Right lobe of liver (tissue), 6 donors: ENCODE data around the gene LAMTOR2. TPM values are rescaled to one million over a fixed set of nuclear protein-coding genes. Genes with fewer than 3 reads are reported as not detected.
A peak's percentile ranks its signal among the peaks of the same experiment; 100 is the strongest.

Source experiments
- ATAC-seq, 4 donors: fragments of 200-7000 bp; cut with Tn5 transposase; one replicate each; pipeline ENCODE4 v1.9.1; 2020; ENCODE audit warnings: mild to moderate bottlenecking in 4 of 4, moderate library complexity in 4 of 4
- DNase-seq, 3 donors: peaks; one replicate each; pipeline ENCODE4 v3.0.0-alpha.2; 2020
- H3K27ac ChIP-seq, 3 donors: fragments of 200-600 bp; one replicate each; pipeline ENCODE4 v1.8.0; 2022
- H3K27me3 ChIP-seq, 2 donors: fragments of 200-600 bp; one replicate each; pipeline ENCODE4 v1.8.0; 2022
- H3K36me3 ChIP-seq, 4 donors: fragments of 200-600 bp; sonication (generic) in 1 of 4; one replicate each; pipeline versions ENCODE4 v1.5.1 to v1.8.0; 2017 to 2022; ENCODE audit warnings: control low read depth in 1 of 4
- H3K4me1 ChIP-seq, 4 donors: fragments of 200-600 bp; sonication (generic) in 1 of 4; one replicate each; pipeline versions ENCODE4 v1.5.1 to v1.8.0; 2017 to 2022; ENCODE audit warnings: control low read depth in 1 of 4
- H3K4me3 ChIP-seq, 3 donors: fragments of 200-600 bp; one replicate each; pipeline ENCODE4 v1.8.0; 2022
- H3K9me3 ChIP-seq, 4 donors: fragments of 200-600 bp; sonication (generic) in 1 of 4; one replicate each; pipeline versions ENCODE4 v1.5.1 to v1.8.0; 2017 to 2022; ENCODE audit warnings: control low read depth in 1 of 4
- POLR2A ChIP-seq: fragments of 450-650 bp; IDR thresholded peaks from one replicate; pipeline ENCODE4 v1.6.1; 2017; ENCODE audit warnings: antibody characterized with exemption, mild to moderate bottlenecking
- WGBS: methylation state at CpG from one replicate; pipeline ENCODE4 v1.1.6; 2018; ENCODE audit warnings: low coverage, low lambda C conversion rate; ENCODE audit not compliant: insufficient coverage; ENCODE audit errors: missing lambda C conversion rate; 5-methylcytosine and 5-hydroxymethylcytosine counted together
- intact Hi-C, 2 donors: fragments of 100-400 bp; cut with DNase I; formaldehyde crosslinking; loops; one replicate each; pipeline versions ENCODE4 v1.11.2 to v1.14.1; 2022
- total RNA-seq, 6 experiments: library from RNA; depleted of rRNA in 2 of 6; stranded (reverse); fragments of >200 nt in 2 of 6; fragmentation: NEBNext Ultra II Directional in 3 of 6; extraction: Animal tissue kit (Norgen Biotek cat#: 25700) in 3 of 6; gene quantifications; one replicate each; pipeline versions ENCODE4 v1.1.0 to v1.2.4, GENCODE V29; 2016 to 2023
- TF ChIP-seq, protein P1 (sequence below), 4 donors: fragments of 200-600 bp in 3 of 4; fragments of 450-650 bp in 1 of 4; IDR thresholded peaks; one replicate each; pipeline versions ENCODE4 v1.5.1 to v1.8.0; 2016 to 2022; ENCODE audit warnings: antibody characterized with exemption in 4 of 4, mild to moderate bottlenecking in 2 of 4
- donor health status: DM: no; HTN: yes; CAD: no.
- donor health status: DM: no; HTN: no; CAD: no.
- donor health status: DM: no; HTN: no; CAD: no.
- donor health status: DM: no; HTN: yes; CAD: no.
- donor health status: DM: no; HTN: yes; CAD: no.

Gene LAMTOR2
- total RNA-seq, 6 experiments from 2014 or later: 49.4 to 71.0 (median 60.3) TPM

GRCh38 chr1:156096640-156097391 lies 42.2 kb downstream of the LAMTOR2 start:
- H3K27ac ChIP-seq: no peak overlapping the region
- DNase-seq (peak; percentile 87 to 88 (median 87)), ATAC-seq (peak; percentile 96 to 99 (median 98))
- H3K4me1 ChIP-seq: peaks cover 0 to 7% (median under 1%) of the 10 kb centered on the region in 4 donors
- 10% methylated on average over 6 of the region's 14 CpGs for WGBS
- H3K27me3 ChIP-seq: no peaks in the 10 kb centered on the region
- H3K36me3 ChIP-seq: no peaks in the 10 kb centered on the region
- no peak overlapping the region for H3K4me3 ChIP-seq
- intact Hi-C loops: loop anchor here (2.0 to 5.0 kb wide), 2 partner anchors 30 to 35 kb away; no protein-coding TSS in a partner anchor
- no peaks in the 10 kb centered on the region for H3K9me3 ChIP-seq
- TF ChIP-seq POLR2A: no peak
- TF ChIP-seq, protein P1, sequence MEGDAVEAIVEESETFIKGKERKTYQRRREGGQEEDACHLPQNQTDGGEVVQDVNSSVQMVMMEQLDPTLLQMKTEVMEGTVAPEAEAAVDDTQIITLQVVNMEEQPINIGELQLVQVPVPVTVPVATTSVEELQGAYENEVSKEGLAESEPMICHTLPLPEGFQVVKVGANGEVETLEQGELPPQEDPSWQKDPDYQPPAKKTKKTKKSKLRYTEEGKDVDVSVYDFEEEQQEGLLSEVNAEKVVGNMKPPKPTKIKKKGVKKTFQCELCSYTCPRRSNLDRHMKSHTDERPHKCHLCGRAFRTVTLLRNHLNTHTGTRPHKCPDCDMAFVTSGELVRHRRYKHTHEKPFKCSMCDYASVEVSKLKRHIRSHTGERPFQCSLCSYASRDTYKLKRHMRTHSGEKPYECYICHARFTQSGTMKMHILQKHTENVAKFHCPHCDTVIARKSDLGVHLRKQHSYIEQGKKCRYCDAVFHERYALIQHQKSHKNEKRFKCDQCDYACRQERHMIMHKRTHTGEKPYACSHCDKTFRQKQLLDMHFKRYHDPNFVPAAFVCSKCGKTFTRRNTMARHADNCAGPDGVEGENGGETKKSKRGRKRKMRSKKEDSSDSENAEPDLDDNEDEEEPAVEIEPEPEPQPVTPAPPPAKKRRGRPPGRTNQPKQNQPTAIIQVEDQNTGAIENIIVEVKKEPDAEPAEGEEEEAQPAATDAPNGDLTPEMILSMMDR (IDR thresholded peaks at IDR 0.05): peak; percentile 93 to 98 (median 98)

DNA sequence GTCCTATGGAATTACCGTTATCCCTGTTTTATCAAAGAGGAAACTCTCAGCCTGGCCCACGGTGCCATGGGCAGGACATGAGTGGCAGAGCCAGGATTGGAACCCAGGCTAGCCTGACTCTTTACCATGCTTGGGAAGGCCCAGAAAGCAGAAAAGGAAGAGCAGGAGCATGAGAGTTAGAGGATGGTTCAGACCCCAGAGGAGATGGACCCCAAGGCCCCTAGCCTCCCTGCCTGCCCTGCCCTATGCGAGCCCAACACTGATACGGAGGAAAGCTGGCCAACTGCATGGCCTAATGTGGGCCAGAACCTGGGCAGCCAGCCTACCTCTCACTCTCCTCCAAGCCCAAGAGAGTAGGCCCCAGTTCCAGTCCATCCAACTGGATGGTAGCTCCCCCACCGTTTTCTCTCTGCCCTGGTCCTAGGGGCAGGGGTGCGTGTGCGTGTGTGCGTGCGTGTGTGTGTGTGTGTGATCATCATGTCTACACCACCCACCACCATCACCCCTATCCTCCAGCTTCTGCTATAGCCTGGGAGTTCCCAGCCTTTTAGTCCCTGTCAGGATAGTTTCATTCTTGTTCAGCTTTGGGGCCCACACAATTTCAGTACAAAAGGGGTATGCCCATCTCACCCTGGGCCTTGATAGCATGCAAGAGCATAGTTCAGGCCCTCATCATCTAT lies 43.1 kb downstream of the LAMTOR2 start:
- 60% methylated on average over 1 of the region's 9 CpGs for WGBS
- ATAC-seq: no peak
- TF ChIP-seq, protein P1 (IDR thresholded peaks at IDR 0.05): no peak

GRCh38 chr1:156098784-156099183 lies 44.2 kb downstream of the LAMTOR2 start:
- WGBS: no CpG with 5 or more reads among the region's 2 CpGs
- no peak for DNase-seq
- H3K4me1 ChIP-seq: peaks cover 0 to 12% (median under 1%) of the 10 kb centered on the region in 4 donors
- no peak overlapping the region for H3K27ac ChIP-seq
- no peak for ATAC-seq
- intact Hi-C loops: loop anchor here in 1 of 2 donors (5.0 kb wide), 1 partner anchor 34 kb away; no protein-coding TSS in a partner anchor
- no peak for TF ChIP-seq POLR2A
- TF ChIP-seq, protein P1 (IDR thresholded peaks at IDR 0.05): no peak
- no peaks in the 10 kb centered on the region for H3K36me3 ChIP-seq
- H3K9me3 ChIP-seq: no peaks in the 10 kb centered on the region
- H3K27me3 ChIP-seq: no peaks in the 10 kb centered on the region
- no peak overlapping the region for H3K4me3 ChIP-seq

More for the DNA sequence above, 43.1 kb downstream of the LAMTOR2 start:
- Histone ChIP-seq H3K36me3 (no peaks in the 10 kb centered on the region), H3K9me3 (no peaks in the 10 kb centered on the region), H3K27ac (no peak overlapping the region), H3K4me1 (peaks cover 0 to 7% (median under 1%) of the 10 kb centered on the region in 4 donors), H3K27me3 (no peaks in the 10 kb centered on the region), H3K4me3 (no peak overlapping the region)
- DNase-seq: no peak
- intact Hi-C loops: loop anchor here (2.0 to 5.0 kb wide), 2 partner anchors 29 to 35 kb away; no protein-coding TSS in a partner anchor

- WGBS: 23% methylated on average over 1 of the region's 3 CpGs
- Histone ChIP-seq H3K27ac (no peak overlapping the region), H3K27me3 (no peaks in the 10 kb centered on the region), H3K4me1 (peaks cover 0 to 12% (median under 1%) of the 10 kb centered on the region in 4 donors), H3K36me3 (no peaks in the 10 kb centered on the region), H3K4me3 (no peak overlapping the region), H3K9me3 (no peaks in the 10 kb centered on the region)
- TF ChIP-seq POLR2A: no peak
- TF ChIP-seq, protein P1 (IDR thresholded peaks at IDR 0.05): no peak
- intact Hi-C loops: loop anchor here in 1 of 2 donors (5.0 kb wide), 1 partner anchor 33 kb away; no protein-coding TSS in a partner anchor
- no peak for DNase-seq
- no peak for ATAC-seq
Measured at GRCh38 chr1:156099282-156099681, 44.7 kb downstream of the LAMTOR2 start.
